D721Med (cell line): ENCODE measurements around the gene ST8SIA1.
"Not testable (repeated sequence)": the region's sequence is repeated elsewhere in the genome, so short reads cannot be mapped to it uniquely, and the experiment has no call there.

Experiments used
- DNase-seq: peaks from one replicate; pipeline ENCODE4 v3.0.0; 2011; ENCODE audit warnings: low spot score; ENCODE audit not compliant: insufficient read length
- FAIRE-seq: peaks from 2 replicates; lab custom pipeline; 2011; peaks lifted over from hg19 to GRCh38; lab: Jason Lieb, UNC
- CTCF ChIP-seq: IDR thresholded peaks from 2 replicates; pipeline ENCODE4 v1.5.1; 2012; ENCODE audit warnings: mild to moderate bottlenecking, control low read depth; ENCODE audit not compliant: insufficient read depth; ENCODE audit errors: missing control alignments

Gene ST8SIA1

GRCh38 chr12:22163594-22163993 lies 170.9 kb downstream of the ST8SIA1 start:
- DNase-seq (no peak), FAIRE-seq (no peak)
- no peak for TF ChIP-seq CTCF

GRCh38 chr12:22160396-22161003 lies 174.0 kb downstream of the ST8SIA1 start:
- TF ChIP-seq CTCF, result no peak
- DNase-seq, result no peak
- no peak for FAIRE-seq

- DNase-seq, FAIRE-seq: not testable (repeated sequence)
Measured at GRCh38 chr12:22149286-22149685, 185.2 kb downstream of the ST8SIA1 start.

- FAIRE-seq, result not testable (repeated sequence)
Measured at GRCh38 chr12:22146686-22147085, 187.8 kb downstream of the ST8SIA1 start.

More at GRCh38 chr12:22146686-22147085, 187.8 kb downstream of the ST8SIA1 start:
- not testable (repeated sequence) for DNase-seq
